A673 (cell line): ENCODE results near the gene HOXA5. TPM values are rescaled to one million over a fixed set of nuclear protein-coding genes. Genes with fewer than 3 reads are reported as not detected.
A peak's percentile ranks its signal among the peaks of the same experiment; 100 is the strongest.

Source experiments
- BruUV-seq: library from RNA; stranded (reverse); fragments of 400-500 nt; replicated peaks from 2 replicates; lab custom pipeline; 2021; lab: Mats Ljungman, UMichigan
- CTCF ChIA-PET: fragments of 300-600 bp; sonication (Branson Sonifier 250); formaldehyde crosslinking; loops from one replicate; lab custom pipeline; 2022; ENCODE audit warnings: antibody characterized with exemption; lab: Charles Lee
- POLR2A ChIA-PET: fragments of 300-600 bp; sonication (Branson Sonifier 250); formaldehyde crosslinking; loops from one replicate; lab custom pipeline; 2022; ENCODE audit warnings: antibody characterized with exemption; ENCODE audit not compliant: low non-redundant PET; lab: Charles Lee
- DNase-seq: peaks from one replicate; pipeline ENCODE4 v3.0.0-alpha.2; 2015; ENCODE audit warnings: low spot score
- H3K27ac ChIP-seq: fragments of 200-600 bp; sonication (generic); 2 replicates; pipeline ENCODE4 v1.5.1; 2016; ENCODE audit warnings: mixed run types, low read depth, mild to moderate bottlenecking, mixed read lengths, antibody characterized with exemption, low read length; ENCODE audit not compliant: poor library complexity, severe bottlenecking
- H3K27me3 ChIP-seq: fragments of 200-600 bp; sonication (generic); replicated peaks from 2 replicates; pipeline ENCODE4 v1.6.1; 2017; ENCODE audit warnings: mixed run types, low read depth, mild to moderate bottlenecking, mixed read lengths, antibody characterized with exemption, low read length; ENCODE audit not compliant: insufficient read depth, poor library complexity
- H3K36me3 ChIP-seq: fragments of 200-600 bp; sonication (generic); 2 replicates; pipeline ENCODE4 v1.6.1; 2016; ENCODE audit warnings: mixed run types, mild to moderate bottlenecking, mixed read lengths, antibody characterized with exemption, low read length; ENCODE audit not compliant: insufficient read depth, poor library complexity, severe bottlenecking
- H3K4me1 ChIP-seq: fragments of 200-600 bp; sonication (generic); 2 replicates; pipeline ENCODE4 v1.6.1; 2017; ENCODE audit warnings: mixed run types, mild to moderate bottlenecking, mixed read lengths, antibody characterized with exemption, low read length; ENCODE audit not compliant: insufficient read depth, poor library complexity, severe bottlenecking
- H3K4me3 ChIP-seq: fragments of 200-600 bp; sonication (generic); 2 replicates; pipeline ENCODE4 v1.5.1; 2016; ENCODE audit warnings: low read depth, mixed run types, mild to moderate bottlenecking, mixed read lengths, low read length; ENCODE audit not compliant: poor library complexity, severe bottlenecking
- H3K9me3 ChIP-seq: fragments of 200-600 bp; sonication (generic); 2 replicates; pipeline ENCODE4 v1.6.1; 2016; ENCODE audit warnings: mixed run types, low read depth, mild to moderate bottlenecking, mixed read lengths, antibody characterized with exemption, low read length; ENCODE audit not compliant: poor library complexity, severe bottlenecking
- EZH2 ChIP-seq: fragments of 200-600 bp; sonication (generic); IDR thresholded peaks from 2 replicates; pipeline ENCODE4 v1.6.1; 2017; ENCODE audit warnings: borderline replicate concordance, low read depth, mild to moderate bottlenecking, mixed read lengths, antibody characterized with exemption, low read length; ENCODE audit not compliant: poor library complexity, severe bottlenecking
- intact Hi-C: fragments of 100-400 bp; cut with micrococcal nuclease; formaldehyde crosslinking; loops from one replicate; pipeline ENCODE4 v1.10.0; 2022; ENCODE audit not compliant: unreplicated experiment
- total RNA-seq: library from RNA; stranded (reverse); gene quantifications from 2 replicates; pipeline ENCODE4 v1.2.3, GENCODE V29; 2021
- TF ChIP-seq, protein P1 (sequence below): fragments of 300-800, 200-600 bp; sonication (generic); conservative IDR thresholded peaks from 2 replicates; pipeline ENCODE4 v1.5.1; 2017; ENCODE audit warnings: low read depth, mild to moderate bottlenecking, antibody characterized with exemption, low read length, moderate library complexity, mixed read lengths

HOXA5 gene
- total RNA-seq, 1 experiment from 2014 or later, result not detected

DNA sequence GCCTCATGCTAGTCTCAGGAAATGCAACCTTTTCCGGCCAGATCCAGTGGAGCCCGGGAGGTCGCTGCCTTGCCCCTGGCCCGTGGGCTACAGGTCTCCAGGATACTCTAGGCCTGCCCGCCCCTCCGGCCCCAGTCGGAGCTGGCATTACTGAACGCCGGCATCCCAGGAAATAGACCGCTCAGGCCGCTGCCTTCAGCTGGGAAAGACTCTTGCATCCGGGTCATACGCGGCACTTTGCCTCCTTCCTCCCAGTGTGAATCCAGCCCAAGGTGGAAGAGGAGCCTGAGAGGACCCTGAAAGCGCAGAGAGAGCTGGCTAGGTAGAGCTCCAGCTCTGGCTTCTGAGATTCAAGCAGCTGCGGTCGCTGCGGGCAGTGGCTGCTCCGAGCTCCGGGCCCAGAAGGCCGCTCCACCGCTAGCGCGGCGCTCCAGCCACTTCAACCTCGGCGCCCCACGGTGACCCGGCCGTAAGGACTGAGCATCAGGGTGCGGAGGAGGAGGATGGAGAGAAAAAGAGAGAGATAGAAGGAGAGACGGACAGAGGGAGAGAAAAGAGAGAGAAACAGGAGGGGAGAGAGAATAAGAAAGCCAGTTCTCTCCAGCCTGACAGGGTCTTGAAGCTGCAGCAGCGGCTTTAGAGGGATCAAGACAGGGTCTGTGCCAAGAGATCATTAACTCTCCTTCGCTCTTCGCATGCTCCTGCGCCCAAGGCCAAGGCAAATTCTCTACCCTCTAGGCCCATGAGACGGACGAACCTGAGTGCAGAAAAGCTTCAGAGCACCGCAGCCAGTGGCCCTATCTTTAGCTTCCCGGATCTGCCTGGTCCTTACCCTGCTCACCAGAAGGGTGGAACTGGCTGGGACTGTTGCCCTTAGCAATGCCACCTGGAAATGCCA lies 32.4 kb upstream of the HOXA5 start:
- POLR2A ChIA-PET, result no interaction called here

DNA sequence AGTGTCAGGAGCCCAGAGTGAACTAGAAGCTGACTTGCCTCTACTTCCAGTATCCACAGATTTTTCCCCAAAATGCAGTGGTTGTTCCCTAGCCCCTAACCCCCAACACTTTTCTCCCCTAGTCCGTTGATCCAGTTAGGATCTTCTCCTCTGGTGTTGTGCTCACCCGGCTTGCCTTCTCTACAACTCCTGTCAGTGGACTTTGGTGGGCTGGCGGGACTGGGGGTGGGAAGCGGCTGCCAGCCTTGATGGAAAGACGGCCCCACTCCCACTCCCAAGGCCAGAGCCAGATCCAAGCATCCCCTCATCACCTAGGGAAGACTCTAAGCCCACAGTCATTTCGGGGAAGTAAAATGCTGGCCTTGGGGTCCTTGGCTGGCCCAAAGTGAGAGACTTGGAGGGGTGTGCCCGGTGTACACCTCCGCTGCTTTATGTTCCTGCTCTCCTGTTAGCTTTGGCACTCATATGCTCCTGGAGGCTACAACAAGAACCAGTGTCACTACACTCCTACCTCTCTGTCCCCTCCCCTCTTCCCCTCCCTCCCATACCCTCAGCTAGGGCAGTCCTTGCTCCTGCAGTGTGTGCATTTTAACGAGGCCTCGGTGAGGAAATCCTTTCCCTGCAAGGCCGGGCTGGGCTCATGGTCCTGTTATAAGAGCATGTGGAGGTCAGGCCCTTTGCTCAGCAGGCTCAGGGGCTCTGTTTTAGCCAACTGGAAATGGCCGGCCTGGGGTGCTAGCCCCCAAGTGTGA lies 31.6 kb upstream of the HOXA5 start:
- Histone ChIP-seq H3K4me3 (no peak overlapping the region), H3K4me1 (peaks cover 7% of the 10 kb centered on the region), H3K27ac (no peak overlapping the region), H3K36me3 (no peaks in the 10 kb centered on the region), H3K27me3 (peaks cover 95% of the 10 kb centered on the region), H3K9me3 (no peaks in the 10 kb centered on the region)
- POLR2A ChIA-PET, result no interaction called here
- intact Hi-C loops, result no loop called here
- DNase-seq, result no peak
- no peak for TF ChIP-seq EZH2
- CTCF ChIA-PET, result no interaction called here
- BruUV-seq, result no TSS peak

More for the DNA sequence above, 32.4 kb upstream of the HOXA5 start:
- no peaks in the 10 kb centered on the region for H3K9me3 ChIP-seq
- TF ChIP-seq, protein P1, sequence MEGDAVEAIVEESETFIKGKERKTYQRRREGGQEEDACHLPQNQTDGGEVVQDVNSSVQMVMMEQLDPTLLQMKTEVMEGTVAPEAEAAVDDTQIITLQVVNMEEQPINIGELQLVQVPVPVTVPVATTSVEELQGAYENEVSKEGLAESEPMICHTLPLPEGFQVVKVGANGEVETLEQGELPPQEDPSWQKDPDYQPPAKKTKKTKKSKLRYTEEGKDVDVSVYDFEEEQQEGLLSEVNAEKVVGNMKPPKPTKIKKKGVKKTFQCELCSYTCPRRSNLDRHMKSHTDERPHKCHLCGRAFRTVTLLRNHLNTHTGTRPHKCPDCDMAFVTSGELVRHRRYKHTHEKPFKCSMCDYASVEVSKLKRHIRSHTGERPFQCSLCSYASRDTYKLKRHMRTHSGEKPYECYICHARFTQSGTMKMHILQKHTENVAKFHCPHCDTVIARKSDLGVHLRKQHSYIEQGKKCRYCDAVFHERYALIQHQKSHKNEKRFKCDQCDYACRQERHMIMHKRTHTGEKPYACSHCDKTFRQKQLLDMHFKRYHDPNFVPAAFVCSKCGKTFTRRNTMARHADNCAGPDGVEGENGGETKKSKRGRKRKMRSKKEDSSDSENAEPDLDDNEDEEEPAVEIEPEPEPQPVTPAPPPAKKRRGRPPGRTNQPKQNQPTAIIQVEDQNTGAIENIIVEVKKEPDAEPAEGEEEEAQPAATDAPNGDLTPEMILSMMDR, result no peak
- no peak for TF ChIP-seq EZH2
- no TSS peak for BruUV-seq
- peaks cover 7% of the 10 kb centered on the region for H3K4me1 ChIP-seq
- DNase-seq, result no peak
- peaks cover 96% of the 10 kb centered on the region for H3K27me3 ChIP-seq
- H3K36me3 ChIP-seq, result no peaks in the 10 kb centered on the region
- H3K27ac ChIP-seq, result no peak overlapping the region
- CTCF ChIA-PET, result interaction anchor here (0.6 kb wide), 1 partner anchor 11 kb away, joined by 3 read pairs; no protein-coding TSS in a partner anchor
- no peak overlapping the region for H3K4me3 ChIP-seq
- intact Hi-C loops, result no loop called here

DNA sequence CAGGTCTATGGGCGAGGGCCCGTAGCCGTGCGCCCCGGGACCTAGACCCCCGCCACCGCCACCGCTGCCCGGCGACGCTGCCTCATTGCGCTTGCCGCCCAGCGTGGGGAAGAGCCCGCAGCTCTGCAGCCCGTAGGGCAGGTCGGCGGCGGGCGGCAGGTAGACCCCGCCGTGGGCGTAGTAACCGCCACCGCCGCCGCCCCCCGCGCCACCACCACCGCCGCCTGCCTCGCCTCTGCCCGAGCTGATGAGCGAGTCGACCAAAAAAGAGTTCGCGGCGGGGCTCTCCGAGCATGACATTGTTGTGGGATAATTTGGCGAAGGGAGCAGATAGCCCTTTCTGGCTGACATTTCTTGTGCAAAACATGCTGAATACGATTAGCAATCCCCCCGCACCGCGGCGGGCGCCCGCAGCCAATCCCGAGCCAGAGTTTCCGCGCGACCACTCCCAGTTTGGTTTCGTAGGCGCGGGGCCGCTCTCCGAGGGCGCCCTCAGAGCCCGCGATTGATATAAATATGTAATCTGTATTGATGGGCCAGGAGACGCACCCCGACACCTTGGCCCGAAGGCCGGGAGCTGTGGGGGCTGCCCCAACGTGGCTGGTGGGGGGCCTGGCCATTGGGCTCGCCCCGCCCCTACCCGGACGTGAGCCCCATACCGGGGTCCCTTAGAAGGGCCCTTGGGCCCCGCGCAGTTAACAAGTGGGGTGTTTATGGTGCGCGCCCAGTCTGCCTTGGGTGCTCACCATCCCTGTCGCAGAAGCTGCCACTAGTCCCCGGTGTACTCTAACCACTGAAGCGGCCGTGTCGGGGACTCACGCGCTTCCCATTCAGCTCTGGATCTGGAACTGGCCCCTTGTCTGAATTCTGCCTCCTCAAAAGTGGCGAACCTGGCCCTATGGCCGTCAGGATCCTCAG lies 30.7 kb upstream of the HOXA5 start, which contains the start of gene HOXA10:
Gene HOXA10, minus strand, starts transcription at position 365 of the 918 bp plus-strand sequence. Its CDS starts 14 bp downstream, at position 351.
- H3K27me3 ChIP-seq, result peaks cover 90% of the 10 kb centered on the region
- peak; percentile 33 for TF ChIP-seq EZH2
- TF ChIP-seq, protein P1, result no peak
- no peak for DNase-seq
- no peaks in the 10 kb centered on the region for H3K36me3 ChIP-seq
- no TSS peak for BruUV-seq
- POLR2A ChIA-PET, result no interaction called here
- CTCF ChIA-PET, result no interaction called here
- H3K4me3 ChIP-seq, result peak within 1 kb of the TSS; percentile 41
- H3K27ac ChIP-seq, result no peak within 1 kb of the TSS
- no peaks in the 10 kb centered on the region for H3K9me3 ChIP-seq
- intact Hi-C loops, result no loop called here
- H3K4me1 ChIP-seq, result peaks cover 7% of the 10 kb centered on the region
